ENCODE data around the gene RIT1. TPM values are rescaled to one million over a fixed set of nuclear protein-coding genes. Genes with fewer than 3 reads are reported as not detected.

The RIT1 gene
- 37.4 TPM for total RNA-seq

GRCh38 chr1:155911156-155912055, at the start of gene RIT1:
Gene RIT1 (minus strand): TSS chr1:155911349. CDS start chr1:155910761, 588 bp downstream.

GRCh38 chr1:155940993-155941844, 30.1 kb upstream of the RIT1 start, which contains the start of gene RXFP4:
Gene RXFP4 (plus strand): TSS chr1:155941638. CDS start chr1:155941710, 72 bp downstream.

GRCh38 chr1:155934097-155934935, 23.2 kb upstream of the RIT1 start, which contains the start of gene KHDC4:
Gene KHDC4 (minus strand): TSS chr1:155934413. CDS start chr1:155934373, 40 bp downstream.

GRCh38 chr1:155859234-155859829, 51.8 kb downstream of the RIT1 start, which contains the start of gene SYT11:
Gene SYT11 (plus strand): TSS chr1:155859567. CDS start chr1:155859762, 195 bp downstream.

GRCh38 chr1:155856975-155857930, 53.9 kb downstream of the RIT1 start, which contains the start of gene GON4L:
Gene GON4L (minus strand): TSS chr1:155857214. CDS start chr1:155853780, 3,434 bp downstream.

Small RNAs within 50 kb of the gene (small RNA-seq; reads per million reads assigned to genes)
- gene MIR6738, result 0.13 reads per million
- gene RF00015, result not detected
- gene SCARNA4, result not detected
- gene SNORA80E, result 35.2 reads per million, percentile 96 among the genes with 10 or more reads in this experiment

Other genes with a start within 250 kb of the RIT1 start
- gene YY1AP1, start 222.6 kb downstream of the RIT1 start, total RNA-seq, result 496 TPM
- 58.8 TPM for gene DAP3, start 222.3 kb downstream of the RIT1 start, total RNA-seq
- 47.7 TPM for gene GON4L, start 54.1 kb downstream of the RIT1 start, total RNA-seq
- gene SYT11, start 51.8 kb downstream of the RIT1 start, total RNA-seq, result 260 TPM
- 33.4 TPM for gene KHDC4, start 23.1 kb upstream of the RIT1 start, total RNA-seq
- not detected for gene RXFP4, start 30.3 kb upstream of the RIT1 start, total RNA-seq
- gene ARHGEF2, start 67.2 kb upstream of the RIT1 start, total RNA-seq, result 71.5 TPM
- gene SSR2, start 109.6 kb upstream of the RIT1 start, total RNA-seq, result 137 TPM
- 30.9 TPM for gene UBQLN4, start 142.4 kb upstream of the RIT1 start, total RNA-seq
- gene LAMTOR2, start 143.4 kb upstream of the RIT1 start, total RNA-seq, result 55.8 TPM
- not detected for gene RAB25, start 149.8 kb upstream of the RIT1 start, total RNA-seq
- gene MEX3A, start 171.1 kb upstream of the RIT1 start, total RNA-seq, result 33.4 TPM
- gene LMNA, start 203.4 kb upstream of the RIT1 start, total RNA-seq, result 29.5 TPM
- 23.3 TPM for gene SEMA4A, start 242.2 kb upstream of the RIT1 start, total RNA-seq

All from diencephalon (tissue), 1 donor.